ENCODE data around the gene GALNT17.

DNA sequence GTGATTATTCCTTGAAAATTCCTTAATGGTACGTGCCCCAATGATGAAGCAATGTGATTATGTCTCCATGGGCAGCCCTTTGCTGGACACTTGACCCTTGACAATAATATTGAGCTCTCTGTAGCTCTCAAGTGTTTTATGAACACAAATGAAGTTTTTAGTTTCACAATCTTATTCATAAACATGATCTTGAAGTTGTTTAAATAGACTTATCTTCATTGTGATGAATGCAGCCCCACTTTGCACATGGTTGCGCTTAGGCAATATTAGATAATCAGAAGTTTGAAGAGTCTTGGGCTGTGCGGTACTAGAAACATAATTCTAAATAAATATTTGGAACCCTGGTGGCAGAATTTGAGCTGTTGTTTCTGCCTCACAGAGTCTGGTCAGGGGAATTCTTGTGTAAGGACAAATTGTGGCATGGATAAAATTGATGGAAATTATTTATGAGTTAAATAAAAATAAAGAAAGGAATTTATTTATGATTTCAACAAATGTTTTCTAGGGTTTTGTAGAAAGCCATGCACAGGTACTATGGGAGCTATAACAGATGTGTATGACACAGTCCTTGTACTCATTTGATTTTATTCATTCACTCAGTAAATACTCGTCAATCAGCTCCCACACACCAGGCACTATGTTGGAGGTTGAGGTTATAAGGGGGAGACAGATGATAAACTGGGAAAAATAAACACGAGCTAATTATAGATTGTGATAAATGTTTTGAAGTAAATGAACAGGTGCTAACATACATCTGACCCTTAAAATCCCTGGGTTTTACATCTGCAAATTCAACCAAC, 217.9 kb downstream of the GALNT17 start:
- TF ChIP-seq, protein P1, sequence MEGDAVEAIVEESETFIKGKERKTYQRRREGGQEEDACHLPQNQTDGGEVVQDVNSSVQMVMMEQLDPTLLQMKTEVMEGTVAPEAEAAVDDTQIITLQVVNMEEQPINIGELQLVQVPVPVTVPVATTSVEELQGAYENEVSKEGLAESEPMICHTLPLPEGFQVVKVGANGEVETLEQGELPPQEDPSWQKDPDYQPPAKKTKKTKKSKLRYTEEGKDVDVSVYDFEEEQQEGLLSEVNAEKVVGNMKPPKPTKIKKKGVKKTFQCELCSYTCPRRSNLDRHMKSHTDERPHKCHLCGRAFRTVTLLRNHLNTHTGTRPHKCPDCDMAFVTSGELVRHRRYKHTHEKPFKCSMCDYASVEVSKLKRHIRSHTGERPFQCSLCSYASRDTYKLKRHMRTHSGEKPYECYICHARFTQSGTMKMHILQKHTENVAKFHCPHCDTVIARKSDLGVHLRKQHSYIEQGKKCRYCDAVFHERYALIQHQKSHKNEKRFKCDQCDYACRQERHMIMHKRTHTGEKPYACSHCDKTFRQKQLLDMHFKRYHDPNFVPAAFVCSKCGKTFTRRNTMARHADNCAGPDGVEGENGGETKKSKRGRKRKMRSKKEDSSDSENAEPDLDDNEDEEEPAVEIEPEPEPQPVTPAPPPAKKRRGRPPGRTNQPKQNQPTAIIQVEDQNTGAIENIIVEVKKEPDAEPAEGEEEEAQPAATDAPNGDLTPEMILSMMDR (conservative IDR thresholded peaks at IDR 0.05; ENCODE audit: low read depth, low read length): no peak
- TF ChIP-seq EZH2 (IDR thresholded peaks at IDR 0.05; ENCODE audit: low read length, unreplicated experiment): no peak
